Gastrocnemius medialis (tissue), 4 donors: ENCODE measurements around the gene RRP12.

Experiments used
- CTCF ChIP-seq, 5 experiments: fragments of 450-650 bp in 3 of 5; fragments of 200-600 bp in 2 of 5; sonication (generic) in 2 of 5; IDR thresholded peaks in 4 of 5; conservative IDR thresholded peaks in 1 of 5; 1 replicate in 4 of 5; 2 replicates in 1 of 5; pipeline ENCODE4 v1.5.1; 2016 to 2019; ENCODE audit warnings: antibody characterized with exemption in 5 of 5, mild to moderate bottlenecking in 3 of 5, moderate library complexity in 3 of 5
- POLR2A ChIP-seq, 2 donors: fragments of 450-650 bp; IDR thresholded peaks; one replicate each; pipeline ENCODE4 v1.6.1; 2017; ENCODE audit warnings: antibody characterized with exemption in 2 of 2, mild to moderate bottlenecking in 2 of 2, moderate library complexity in 2 of 2

- no peak for TF ChIP-seq POLR2A (IDR thresholded peaks at IDR 0.05)
- TF ChIP-seq CTCF (IDR thresholded peaks at IDR 0.05 in 4 of 5, conservative IDR thresholded peaks at IDR 0.05 in 1 of 5) = no peak
Measured at GRCh38 chr10:97311111-97311626, 90.0 kb downstream of the RRP12 start.
